HG02885 (cell line): Measurements from ENCODE around the gene CSGALNACT2.
"Not testable (repeated sequence)": the region's sequence is repeated elsewhere in the genome, so short reads cannot be mapped to it uniquely, and the experiment has no call there.

Experiments
- ATAC-seq: cut with Tn5 transposase; IDR thresholded peaks from one replicate; pipeline ENCODE4 v1.9.1; 2021; ENCODE audit warnings: mild to moderate bottlenecking; ENCODE audit not compliant: unreplicated experiment, poor library complexity

The CSGALNACT2 gene

DNA sequence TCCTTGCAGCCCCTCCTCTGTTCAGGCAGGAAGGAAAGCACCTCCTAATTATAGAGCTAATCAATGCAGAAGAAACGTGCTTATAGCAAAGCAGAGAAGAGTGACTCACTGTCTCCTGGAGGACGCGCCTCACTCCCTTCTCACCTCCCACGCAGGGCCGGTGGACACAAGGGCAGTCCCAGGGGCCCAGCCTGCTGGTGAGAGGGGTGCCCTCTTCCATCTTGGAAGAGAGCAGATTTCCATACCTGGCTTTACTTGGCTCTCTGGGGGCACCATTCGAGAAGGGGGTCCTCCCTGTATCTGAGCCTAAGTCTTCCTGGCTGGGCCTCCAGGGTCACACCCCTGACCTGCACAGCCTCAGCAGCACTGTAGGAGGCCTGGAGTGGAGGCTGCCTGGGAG is 72.8 kb downstream of the CSGALNACT2 start:
- ATAC-seq, result no peak

- no peak for ATAC-seq
These were observed 73.3 kb downstream of the CSGALNACT2 start for GRCh38 chr10:43211431-43212042.

DNA sequence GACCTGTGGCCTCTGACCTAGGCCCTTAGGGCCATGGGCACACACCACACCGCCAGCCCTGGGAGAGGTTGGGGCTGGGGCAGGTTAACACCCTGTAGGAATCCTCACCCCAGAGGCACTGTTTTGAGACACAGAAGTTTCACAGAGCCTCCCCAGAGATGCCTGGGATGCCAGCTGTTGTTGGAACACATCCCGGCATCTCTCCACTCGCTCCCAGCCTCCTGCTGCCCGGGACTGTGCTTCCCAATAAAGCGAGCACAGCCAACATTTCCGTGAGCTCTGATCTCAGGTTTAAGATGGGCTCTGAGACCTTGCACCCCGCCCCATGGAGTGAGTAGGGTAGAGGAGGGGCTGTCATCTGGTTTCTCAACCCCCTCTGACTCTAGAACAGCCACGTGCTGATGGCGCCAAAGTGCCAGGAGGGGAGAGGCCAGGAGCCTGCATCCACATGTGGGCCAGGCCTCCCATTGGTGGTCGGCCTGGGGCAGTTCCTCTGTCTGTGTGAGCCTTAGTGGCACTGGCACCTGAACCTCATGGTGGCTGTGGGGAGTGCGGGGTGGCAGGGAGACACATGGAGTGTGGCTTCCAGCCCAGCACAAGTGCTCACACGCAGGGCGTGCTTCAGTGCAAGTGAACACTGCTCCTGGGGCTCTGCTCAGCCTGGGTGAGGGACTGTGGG is 73.9 kb downstream of the CSGALNACT2 start:
- ATAC-seq, result no peak

- no peak for ATAC-seq
These were observed 76.1 kb downstream of the CSGALNACT2 start for GRCh38 chr10:43214071-43214955.

DNA sequence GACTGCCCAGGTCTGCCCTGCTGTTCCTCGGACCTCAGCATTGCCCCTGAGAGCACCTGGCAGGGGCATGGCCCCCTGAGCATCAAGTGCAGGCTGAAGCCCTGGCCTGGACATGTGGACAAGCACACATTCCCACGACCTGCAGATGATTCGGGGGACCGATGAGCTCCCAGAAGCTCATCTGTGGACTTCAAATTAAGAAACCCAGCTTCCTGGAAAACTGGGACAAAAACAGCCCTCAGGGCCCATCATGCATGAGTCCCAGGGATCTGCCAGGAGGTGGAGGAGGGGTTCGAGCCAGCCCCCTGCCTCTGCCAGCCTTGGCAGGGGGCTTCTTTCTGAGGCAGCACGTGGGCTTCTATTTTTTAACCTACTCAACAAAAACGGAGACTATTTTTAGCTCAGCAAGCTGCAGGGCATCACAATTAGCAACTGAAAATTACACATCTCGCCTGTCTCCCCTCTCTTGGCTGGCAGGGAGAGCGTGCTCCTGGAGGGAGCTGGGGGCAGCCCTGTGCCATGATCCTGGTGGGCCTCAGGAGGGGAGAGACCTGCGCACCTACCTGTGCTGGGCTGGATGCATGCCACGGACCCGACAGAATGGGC is 76.8 kb downstream of the CSGALNACT2 start:
- no peak for ATAC-seq

GRCh38 chr10:43215758-43216455 is 77.7 kb downstream of the CSGALNACT2 start:
- no peak for ATAC-seq

DNA sequence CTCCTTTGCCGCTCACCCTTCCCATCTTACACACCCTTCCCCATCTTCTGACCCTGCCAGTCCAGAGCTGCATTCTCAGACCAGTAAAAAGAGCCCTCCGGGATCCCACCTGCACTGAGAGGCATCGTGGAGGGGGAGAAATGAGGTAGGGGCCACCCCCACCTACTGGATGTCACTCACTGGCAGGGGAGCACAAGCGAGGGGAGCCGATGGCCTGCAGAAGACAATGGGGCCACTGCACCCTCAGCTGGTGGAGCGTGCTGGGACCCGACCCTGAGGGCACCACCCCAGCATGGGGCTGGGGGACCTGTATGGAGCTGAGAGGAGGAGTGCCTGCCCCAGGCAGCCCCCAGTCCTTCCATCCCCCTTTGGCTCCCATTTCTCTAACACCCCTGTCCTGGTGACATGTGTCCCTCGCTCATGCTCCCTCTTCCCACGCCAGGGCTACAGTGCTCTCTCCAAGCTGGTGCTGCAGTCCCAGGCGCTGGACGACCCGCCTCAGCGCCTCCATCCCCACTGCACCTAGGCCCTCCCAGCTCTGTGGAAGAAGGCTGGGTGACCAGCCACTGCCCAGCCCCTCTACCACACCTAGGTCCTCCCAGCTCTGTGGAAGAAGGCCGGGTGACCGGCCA is 78.8 kb downstream of the CSGALNACT2 start:
- ATAC-seq, result no peak

- ATAC-seq, result no peak
These were observed 79.4 kb downstream of the CSGALNACT2 start for GRCh38 chr10:43217563-43218205.

GRCh38 chr10:43218206-43218950 is 80.1 kb downstream of the CSGALNACT2 start:
- ATAC-seq, result no peak

GRCh38 chr10:43218951-43219837 is 80.9 kb downstream of the CSGALNACT2 start:
- ATAC-seq, result no peak

- no peak for ATAC-seq
These were observed 81.6 kb downstream of the CSGALNACT2 start for GRCh38 chr10:43219848-43220247.

DNA sequence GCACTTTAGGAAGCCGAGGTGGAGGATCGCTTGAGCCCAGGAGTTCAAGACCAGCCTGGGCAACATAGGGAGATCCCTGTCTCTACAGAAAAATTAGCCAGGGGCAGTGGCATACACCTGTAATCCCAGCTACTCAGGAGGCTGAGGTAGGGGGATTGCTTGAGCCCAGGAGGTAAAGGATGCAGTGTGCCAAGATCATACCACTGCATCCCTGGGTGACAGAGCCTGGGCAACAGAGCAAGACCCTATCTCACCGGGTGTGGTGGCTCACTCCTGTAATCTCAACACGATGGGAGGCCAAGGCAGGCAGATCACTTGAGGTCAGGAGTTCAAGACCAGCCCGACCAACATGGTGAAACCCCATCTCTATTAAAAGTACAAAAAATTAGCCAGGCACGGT is 82.0 kb downstream of the CSGALNACT2 start:
- not testable (repeated sequence) for ATAC-seq

DNA sequence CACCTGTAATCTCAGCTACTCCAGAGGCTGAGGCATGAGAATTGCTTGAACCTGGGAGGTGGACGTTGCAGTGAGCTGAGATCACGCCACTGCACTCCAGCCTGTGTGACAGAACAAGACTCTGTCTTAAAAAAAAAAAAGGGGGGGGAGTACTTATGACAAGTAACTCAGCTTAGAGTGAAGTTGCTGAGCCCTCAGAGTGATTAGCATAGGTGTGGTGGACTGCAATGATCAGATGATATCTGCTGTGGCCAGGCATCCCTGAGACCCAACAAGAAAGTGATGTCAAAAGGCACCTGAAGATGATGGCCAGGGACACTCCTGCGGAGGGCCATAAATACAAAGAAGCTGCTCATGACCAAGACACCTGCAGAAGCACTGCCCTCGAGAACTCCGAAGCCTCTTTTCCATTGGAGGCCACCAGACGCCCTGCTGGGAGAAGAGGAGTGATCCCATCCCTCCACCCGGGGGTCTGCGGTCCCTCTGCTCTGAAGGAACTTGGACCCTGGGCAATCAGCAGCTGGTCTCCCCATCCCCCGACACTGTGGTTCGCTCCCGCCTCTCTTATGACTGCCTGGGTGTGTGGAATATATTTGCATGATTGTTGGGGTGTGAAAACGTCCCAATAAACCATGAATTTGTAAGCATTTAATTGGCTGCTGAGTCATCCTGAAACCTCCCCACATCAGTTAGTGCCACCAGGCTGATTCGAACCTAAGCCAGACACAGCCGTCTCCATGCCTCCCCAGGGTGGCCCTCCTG is 82.6 kb downstream of the CSGALNACT2 start:
- no peak for ATAC-seq

DNA sequence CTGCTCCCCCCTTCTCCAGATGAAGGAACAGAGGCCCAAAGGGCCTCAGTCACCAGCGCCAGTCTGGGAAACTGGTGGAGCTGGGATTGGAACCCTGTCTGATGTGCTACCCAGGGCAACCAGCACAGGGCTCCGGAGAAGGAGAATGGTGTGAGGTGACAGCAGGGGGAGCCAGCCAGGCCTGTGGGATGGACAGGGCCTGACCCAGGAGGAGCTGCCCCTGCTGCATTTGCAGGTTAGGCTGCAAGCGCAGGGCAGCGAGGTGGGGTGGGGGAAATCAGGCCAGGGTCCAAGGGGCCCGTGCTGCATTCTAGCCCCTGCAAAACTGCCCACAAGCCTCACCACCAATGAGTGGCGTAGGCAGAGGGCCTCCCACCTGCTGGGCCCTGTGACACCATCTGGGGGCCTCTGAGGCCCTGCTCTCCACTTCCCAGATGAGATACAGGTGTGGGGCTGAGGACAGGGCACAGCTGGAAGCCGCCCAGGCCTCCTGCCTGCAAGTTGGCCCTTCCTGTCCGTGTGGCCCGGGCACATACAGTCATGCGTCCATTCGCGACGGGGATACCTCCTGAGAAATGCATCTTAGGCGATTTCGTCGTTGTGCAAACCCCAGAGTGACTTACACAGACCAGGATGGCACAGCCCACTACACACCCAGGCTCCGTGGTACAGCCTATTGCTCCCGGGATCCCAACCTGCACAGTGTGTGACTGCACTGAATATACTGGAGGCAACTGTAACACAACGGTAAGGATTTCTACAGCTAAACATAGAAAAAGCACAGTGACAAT is 83.4 kb downstream of the CSGALNACT2 start:
- ATAC-seq, result no peak

GRCh38 chr10:43222210-43222720 is 84.0 kb downstream of the CSGALNACT2 start:
- no peak for ATAC-seq

DNA sequence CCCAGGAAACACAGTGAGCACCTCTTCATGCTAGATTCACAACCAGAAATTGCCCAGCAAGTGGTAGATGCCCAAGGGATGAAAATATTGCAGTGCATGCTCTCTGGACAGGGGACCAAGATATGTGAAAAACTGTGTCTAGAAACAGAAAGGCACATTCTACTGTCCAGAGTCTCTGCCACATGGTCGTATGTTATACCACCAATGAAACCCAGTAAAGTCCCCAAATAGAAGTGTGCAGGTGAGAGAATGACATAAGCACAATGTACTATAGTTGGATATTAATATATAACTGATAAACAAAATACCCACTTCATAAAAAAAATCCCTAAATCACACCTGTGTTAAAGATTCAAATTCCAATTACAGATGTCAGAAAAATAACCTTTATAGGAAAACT is 84.8 kb downstream of the CSGALNACT2 start:
- no peak for ATAC-seq
